HL-60 (cell line): Measurements from ENCODE around the gene FCHSD2.

Experiments used
- CTCF ChIP-seq: IDR thresholded peaks from one replicate; pipeline ENCODE4 v1.5.1; 2011; ENCODE audit warnings: low read length, control low read depth, inconsistent platforms; ENCODE audit not compliant: insufficient read depth
- GABPA ChIP-seq: IDR thresholded peaks from 2 replicates; pipeline ENCODE4 v1.6.1; 2012; ENCODE audit warnings: low read depth
- POLR2AphosphoS5 ChIP-seq: IDR thresholded peaks from 2 replicates; pipeline ENCODE4 v1.6.1; 2012; ENCODE audit warnings: low read depth
- REST ChIP-seq: IDR thresholded peaks from 2 replicates; pipeline ENCODE4 v1.6.1; 2012; ENCODE audit warnings: low read depth; ENCODE audit not compliant: insufficient replicate concordance
- SPI1 ChIP-seq: IDR thresholded peaks from 2 replicates; pipeline ENCODE4 v1.6.1; 2012; ENCODE audit warnings: low read depth, mild to moderate bottlenecking, borderline replicate concordance

- TF ChIP-seq CTCF, result no peak
- no peak for TF ChIP-seq GABPA
- TF ChIP-seq REST, result no peak
- no peak for TF ChIP-seq SPI1
- no peak for TF ChIP-seq POLR2AphosphoS5
Measured at GRCh38 chr11:72974487-72975205, 167.5 kb downstream of the FCHSD2 start.
